GM21723 (cell line): ENCODE results near the gene ENTREP1.

Experiments
- ATAC-seq: cut with Tn5 transposase; IDR thresholded peaks from one replicate; pipeline ENCODE4 v1.9.1; 2021; ENCODE audit warnings: mild to moderate bottlenecking, moderate library complexity; ENCODE audit not compliant: unreplicated experiment

ENTREP1 gene

DNA sequence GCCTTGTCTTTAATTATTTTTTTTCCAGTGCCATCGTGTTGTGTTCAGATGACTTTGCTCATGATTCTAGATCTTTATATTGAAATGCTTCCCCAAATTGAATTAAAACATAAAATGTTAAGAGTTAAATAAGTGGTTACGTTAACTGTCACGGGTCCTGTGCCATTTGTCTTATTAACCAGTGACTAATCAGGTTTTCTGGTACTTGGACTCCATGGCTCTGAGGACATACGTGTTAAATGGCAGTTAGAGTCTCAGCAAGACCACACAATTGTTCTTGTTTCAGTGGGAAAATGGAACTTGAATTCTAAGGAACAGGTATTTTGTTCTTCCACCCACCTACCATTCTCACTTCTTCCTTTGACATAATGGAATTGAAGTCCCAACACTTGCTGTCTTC, 32.8 kb downstream of the ENTREP1 start:
- ATAC-seq, result no peak

DNA sequence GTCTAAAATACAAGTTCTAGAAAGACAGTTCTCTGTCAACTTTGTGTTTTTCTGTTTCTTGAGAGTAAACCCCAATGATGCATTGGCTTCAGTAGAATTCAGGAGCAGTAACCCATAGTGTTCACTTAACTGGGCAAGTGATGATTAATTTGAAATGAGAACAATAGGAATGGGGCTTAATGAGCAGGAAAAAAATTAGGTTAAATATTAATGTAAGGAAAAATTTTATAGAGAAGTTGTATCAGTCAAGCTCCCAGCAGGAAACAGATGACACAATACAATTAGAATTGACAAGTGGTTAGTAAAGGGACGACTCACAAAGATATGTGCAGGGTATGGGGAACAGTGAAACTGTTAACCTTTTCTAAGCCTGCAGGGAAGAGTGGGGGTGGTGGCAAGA, 38.2 kb downstream of the ENTREP1 start:
- ATAC-seq, result no peak

DNA sequence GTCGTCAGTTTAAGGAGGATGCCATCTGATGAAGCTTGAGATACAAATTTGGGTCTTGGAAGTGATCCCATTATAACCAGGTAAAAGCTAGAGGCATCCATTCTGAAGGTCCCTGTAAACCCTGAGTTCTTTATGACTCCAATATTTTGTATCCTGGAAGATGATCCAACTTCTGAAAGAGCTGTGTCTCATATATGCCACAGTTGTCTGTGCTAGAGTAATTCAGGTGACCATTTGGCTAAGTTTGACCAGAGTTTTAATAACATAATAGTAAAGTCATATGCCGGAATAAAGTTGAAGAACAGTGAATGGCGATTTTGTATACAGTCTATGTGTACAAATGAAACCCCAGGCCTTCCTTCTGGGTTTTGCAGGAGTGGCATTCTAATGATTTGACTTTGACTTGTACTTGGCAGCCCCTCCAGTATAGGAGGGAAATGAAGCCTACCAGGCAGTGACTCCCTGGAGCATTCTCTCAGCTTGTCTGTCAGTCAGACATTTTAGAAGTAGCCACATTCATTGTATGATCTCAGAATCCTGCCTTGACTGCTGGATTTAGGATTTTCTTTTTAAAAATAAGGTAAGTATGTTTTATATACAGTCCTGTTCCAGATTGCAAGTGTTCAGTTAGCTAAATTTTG, 39.6 kb downstream of the ENTREP1 start:
- ATAC-seq, result no peak

DNA sequence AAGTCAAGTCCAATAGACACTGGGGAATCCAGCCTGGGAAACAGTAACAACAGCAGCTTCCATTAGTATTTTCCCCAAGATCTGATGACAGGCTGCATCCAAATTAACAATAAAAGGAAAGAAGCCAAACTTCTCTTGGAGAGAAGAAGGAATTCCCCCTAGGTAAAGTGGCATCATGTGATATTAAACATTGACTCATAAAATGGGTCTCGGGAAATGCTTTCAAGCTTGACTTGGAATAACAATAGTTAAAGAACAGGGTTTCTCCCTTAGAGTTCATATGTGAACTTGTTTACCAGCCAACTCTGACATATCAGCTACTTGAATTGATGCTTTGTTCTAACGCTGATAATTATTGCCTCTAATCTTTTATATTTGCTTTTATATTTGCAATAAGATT, 45.4 kb downstream of the ENTREP1 start:
- ATAC-seq, result no peak

DNA sequence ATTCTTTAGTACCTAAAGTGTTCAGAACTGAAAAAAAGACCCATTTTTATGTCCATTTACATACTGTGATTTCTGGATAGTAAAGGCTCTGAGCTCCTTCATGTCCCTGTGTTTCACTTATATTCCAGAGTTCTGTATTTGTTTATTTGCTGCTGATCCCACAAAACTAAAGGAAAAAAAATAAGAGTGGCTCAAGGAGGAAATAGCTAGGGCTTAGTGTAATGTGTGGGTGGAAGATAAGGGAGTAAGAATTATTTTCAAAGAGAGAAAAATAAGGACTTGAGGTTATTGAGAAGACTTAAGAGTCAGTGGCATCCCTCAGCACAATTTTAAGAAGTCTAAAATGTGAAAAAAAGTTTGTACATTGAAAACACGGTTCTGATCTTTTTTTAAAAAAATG, 46.0 kb downstream of the ENTREP1 start:
- ATAC-seq, result no peak

DNA sequence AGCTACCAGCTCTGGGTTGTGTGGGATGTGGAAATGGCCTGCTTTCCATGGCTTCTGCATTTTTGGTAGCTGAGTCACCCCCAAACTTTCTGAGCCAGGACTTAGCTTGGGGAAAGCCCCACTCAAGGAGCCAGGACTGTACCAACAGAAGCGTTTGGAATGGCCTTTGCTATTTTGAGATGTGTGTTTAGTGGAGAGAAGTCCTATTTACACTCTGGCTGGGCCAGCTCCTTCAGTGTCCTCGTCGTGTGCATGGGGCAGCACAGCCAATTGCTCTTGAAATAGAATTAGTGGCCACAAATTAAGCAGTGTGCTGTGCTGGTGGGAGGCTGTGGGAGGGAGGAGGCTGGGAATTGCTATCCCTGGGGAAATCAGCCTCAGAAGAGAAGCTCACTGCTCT, 51.6 kb downstream of the ENTREP1 start:
- ATAC-seq, result no peak

DNA sequence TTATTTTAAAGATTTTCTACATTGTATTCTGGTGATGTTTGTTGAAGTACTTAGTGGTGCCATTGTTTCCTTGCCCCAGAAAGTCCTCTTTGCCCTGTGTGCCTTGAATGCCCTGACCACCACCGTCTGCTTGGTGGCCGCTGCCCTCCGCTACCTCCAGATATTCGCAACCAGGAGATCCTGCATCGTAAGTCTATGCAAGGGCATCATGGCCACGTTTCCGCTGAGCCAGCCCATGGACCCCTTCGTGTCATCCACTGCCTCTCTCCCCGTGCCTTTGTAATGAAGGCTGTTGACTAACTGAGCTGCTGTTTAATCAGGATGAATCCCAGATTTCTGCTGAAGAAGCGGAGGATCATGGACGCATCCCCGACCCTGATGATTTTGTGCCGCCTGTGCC, 52.3 kb downstream of the ENTREP1 start:
- ATAC-seq, result no peak

DNA sequence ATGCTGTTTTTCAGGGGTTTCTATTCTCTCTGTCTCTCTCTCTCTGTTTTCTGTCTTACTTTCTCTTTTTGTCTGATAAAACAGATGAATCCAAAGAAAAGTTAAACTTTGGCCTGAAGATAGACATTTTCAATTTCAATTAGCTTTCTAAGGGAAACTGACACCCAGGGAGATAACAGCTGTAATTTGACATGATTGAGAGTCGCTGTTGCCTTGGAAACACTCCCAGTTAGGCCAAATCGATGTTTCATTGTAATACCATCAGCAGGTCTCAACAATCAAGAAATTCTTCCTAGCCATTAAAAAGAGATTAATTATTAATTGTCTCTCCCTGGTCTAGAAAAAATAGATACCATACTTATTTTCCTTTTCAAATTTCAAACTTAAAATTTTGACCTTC, 53.0 kb downstream of the ENTREP1 start:
- no peak for ATAC-seq

DNA sequence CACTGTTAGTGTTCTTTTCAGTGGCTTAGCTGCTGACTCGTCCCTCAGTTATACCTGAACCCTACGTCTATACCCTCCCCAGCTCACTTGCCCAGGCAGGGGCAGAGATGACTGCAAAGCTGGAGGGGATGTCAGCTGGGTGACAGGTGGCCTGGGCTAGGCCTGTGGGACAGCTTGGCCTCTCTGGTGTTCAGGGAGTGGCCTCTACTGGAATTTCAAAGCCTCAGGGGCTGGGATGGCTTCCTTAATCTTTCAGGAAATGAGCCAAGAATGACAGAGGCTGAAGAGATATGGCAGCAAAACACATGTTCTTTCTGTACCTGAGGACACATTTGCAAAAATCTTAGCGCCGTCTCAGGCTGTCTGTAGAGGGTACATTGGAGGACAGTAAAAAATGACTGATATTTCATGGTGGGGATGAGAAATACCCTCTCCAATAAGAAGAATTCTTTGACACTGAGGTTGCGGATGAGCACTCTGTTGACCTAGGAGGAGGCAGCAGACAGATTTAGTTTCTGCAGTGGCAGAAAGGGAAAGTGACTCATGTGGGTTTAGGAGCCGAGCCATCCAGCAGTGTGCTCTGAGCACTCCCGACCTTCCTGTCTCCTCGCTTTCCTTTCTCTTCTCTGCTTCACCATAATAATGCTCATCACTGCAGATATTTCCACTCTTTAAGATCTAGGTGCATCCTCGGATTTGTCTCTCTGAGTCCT, 54.4 kb downstream of the ENTREP1 start:
- no peak for ATAC-seq

DNA sequence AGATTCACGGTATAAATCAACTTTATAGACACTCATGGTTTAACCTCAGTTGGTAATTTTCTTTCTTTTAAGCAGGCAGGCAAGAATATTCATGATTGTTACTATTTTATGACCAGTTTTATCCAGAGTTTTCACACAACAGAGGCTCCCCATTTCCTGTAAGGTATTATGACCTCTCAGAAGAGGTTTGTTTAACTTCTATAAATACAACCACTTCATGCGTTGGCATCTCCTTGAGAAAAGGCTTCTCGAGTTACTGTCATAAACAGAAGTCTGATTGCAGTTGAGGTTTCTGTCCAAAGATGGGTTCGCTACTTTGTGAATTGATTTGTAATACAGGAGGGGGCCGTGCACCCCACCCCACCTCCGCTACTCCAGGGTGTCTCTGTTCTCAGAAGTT, 55.3 kb downstream of the ENTREP1 start:
- ATAC-seq, result no peak

DNA sequence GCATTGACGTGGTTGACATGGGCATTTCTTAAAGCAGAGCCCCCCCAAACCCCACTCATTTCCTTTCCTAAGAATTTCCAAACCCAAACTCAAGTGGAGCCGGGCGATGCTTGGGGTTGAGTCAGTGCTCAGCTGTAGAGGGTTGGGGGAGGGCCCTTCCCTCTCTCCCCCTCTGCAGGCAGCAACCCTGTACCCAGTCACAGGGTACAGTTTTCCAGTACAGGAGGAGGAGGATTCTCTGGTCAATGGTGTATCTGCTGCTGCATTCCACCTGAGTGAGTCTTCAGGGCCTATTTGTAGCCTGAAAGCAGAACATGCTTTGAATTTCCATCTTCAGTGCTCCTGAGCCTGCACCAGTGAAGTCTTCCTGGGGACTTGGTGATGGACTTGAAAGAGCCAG, 55.8 kb downstream of the ENTREP1 start:
- ATAC-seq, result no peak

DNA sequence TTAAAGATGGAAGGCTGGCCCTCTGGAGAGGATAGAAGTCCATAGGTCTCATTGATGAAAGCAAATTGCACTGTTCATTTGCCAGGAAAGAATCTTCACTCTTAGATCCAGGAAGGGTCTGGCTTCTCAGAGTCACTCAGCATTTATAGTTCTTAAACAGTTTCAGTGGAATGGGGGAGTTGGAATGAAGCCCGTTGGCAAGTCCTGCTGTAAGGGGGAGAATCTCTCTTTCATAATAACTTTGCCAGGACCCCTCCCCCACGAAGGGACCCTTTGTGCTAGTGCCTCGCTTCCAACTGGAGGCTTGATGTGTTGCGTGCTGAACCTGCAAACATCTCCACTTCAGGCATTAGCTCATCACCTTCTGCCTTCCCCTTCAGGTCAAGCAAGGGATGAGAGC, 57.1 kb downstream of the ENTREP1 start:
- no peak for ATAC-seq

DNA sequence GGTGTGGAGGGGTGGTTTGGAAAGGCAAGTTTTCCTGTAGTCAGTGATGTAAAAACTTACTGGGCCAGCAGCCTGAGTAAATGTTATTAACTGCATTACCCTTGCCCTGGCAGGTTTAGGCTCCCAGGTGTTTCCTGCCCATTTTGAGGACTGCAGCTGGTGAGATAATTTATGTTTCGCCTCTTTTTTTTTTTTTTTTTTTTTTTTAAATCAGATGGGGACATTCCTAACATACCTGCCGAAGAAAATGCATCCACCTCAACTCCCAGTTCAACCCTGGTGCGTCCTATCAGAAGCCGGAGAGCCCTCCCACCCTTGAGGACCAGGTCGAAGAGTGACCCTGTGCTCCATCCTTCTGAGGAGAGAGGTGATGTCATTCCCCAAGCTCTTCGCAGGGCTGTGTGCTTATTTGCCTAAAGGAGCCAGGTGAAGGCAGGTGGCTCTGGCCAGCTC, 60.6 kb downstream of the ENTREP1 start:
- no peak for ATAC-seq

DNA sequence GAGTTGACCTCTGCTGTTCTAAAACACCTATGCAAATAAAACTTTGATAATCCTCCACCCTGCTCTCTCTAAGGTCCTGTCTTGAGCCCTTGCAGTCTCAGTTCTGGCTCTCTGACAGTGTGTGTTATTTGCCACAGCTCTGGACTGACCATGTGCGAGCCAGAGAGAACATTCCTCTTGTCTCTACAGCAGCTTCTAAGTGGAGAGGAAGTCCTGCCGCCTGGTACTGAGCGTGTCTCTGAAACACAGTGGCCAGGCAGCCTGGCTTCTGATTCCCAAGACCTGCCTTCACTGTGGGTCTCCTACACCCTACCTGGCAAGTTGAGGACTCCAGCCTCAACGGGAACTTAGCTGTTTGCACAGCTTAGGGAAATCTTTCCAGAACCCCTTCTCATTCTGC, 61.6 kb downstream of the ENTREP1 start:
- no peak for ATAC-seq

DNA sequence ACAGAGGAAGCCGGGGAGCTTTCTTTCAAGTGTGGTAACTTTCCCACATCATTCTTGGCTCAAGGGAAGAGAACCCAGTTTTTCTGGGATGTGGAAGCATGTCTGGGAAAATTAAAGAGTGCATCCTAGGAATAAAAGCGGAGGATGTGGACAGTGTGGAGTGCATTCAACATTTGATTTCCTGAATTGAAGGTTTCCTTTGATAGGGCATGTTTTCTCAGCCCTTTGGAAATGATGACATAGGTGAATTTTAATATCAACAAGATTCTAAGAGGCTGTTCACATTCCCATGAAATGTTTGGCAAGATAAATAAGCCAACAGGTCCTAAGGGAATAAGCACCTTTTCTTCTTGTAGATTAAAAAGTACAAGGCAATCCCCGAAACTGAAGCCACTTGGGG, 63.6 kb downstream of the ENTREP1 start:
- ATAC-seq, result no peak

DNA sequence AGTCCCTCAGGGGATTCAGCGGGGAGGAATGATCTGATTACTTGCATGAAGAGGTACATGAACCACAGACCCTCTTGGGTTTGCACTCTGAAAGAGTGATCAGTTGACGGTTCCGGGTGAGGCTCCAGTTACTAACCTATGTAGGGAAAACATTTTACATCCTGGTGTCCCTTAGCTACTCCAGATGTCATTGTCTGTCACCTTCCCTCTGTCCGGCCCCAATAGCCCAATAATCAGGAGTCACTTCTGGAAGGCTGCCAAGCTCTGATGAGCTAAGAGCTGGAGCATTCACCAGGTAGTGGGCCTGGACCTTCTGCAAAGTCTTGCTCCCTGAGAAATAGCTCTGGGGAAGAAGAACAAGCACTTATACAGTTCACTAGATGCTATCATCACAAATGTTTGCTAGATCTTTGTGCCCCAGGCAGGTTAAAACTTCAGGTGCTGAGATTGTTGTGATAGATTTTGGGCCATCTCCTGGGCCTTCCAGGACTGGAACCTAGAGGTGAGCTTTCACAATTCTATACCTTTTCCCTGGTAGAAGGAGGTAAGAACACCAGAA, 64.5 kb downstream of the ENTREP1 start:
- no peak for ATAC-seq

DNA sequence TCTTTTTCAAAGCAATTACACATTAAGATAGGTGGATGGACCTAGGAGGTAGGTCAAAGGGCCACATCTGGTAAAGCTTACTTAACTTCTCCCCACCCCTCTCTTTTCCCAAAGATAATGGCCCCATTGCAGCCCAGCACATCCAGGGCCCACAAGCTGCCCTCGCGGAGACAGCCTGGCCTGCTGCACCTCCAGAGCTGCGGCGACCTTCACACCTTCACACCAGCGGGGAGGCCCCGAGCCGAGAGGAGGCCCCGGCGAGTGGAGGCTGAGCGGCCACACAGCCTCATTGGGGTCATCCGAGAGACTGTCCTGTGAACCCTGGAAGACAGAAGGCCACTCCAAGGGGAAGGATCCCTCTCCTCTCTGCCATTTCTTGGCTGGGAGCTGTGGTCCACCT, 66.5 kb downstream of the ENTREP1 start:
- no peak for ATAC-seq

DNA sequence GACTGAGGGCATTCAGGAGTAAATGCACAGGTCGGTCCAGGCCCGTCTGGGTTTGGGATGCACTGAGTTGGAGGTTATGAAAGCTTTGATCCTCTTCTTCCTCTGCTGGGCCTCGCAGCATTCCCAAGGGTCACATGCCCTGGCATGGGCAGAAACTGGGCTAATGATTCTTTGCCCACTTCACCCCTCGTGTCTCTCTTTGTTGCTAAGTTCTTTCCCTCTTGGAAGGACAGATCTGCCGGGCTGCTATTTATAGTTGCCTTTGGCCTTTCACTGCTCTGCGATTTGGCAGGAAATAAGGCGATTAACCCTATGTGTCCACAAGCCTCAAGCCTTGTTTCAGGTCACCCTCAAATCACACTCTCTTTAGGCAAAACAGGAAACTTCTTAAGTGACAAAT, 66.9 kb downstream of the ENTREP1 start:
- no peak for ATAC-seq

DNA sequence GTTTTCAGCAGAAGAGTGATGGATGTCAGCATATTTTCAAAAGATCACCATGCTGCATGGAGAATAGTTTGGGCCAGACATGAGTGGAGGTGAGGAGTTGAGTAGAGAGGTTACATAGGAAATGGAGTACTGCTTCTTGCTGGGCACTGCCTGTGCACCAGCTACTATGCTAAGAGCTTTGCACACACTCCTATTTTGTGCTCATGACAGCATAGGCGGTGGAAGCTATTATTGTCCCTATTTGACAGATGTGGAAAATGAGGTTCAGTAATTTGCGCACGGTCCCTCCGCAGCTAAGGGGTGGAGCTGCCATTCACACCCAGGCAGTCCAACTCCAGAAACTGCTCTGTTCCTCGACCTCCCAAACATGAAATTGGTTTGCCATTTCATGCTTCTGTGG, 67.8 kb downstream of the ENTREP1 start:
- ATAC-seq, result no peak

DNA sequence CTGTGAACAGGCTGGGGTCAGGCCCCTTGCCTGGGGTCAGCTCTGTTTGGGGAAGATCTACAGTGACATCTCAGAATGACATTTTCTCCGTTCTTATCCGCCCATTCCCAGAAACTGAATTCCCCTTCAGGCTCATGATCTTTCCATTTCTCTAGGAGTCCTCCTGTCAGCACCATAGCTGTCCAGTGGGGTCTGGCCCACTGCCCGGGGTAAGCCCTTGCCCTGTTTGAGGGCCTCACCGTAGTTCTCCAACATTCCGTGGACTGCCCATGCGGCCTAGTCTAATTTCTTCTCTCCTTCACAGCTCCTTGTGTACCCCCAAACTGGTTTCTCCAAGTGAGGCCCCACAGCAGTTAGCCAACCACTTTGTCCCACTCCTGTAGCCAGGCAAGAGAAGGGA, 68.4 kb downstream of the ENTREP1 start:
- ATAC-seq, result no peak

DNA sequence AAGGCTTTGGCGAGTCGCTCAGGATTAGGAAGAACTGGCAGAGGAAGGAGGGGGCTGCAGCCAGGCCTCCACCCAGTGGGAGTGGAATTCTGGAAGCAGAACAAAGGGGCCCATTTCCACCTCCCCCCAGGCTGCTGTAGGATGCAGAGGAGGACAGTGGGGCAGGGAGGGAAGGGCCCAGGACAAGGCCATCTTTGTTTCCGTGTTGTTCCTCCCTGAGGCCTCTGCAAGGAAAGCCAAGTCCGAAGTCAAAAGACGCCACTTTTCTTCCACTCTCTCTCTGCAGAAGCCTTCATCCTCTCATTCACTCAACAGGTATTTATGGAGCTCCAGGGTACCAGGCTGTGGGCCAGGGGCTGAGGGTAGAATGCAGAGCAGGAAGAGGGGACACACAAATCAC, 70.7 kb downstream of the ENTREP1 start:
- no peak for ATAC-seq

DNA sequence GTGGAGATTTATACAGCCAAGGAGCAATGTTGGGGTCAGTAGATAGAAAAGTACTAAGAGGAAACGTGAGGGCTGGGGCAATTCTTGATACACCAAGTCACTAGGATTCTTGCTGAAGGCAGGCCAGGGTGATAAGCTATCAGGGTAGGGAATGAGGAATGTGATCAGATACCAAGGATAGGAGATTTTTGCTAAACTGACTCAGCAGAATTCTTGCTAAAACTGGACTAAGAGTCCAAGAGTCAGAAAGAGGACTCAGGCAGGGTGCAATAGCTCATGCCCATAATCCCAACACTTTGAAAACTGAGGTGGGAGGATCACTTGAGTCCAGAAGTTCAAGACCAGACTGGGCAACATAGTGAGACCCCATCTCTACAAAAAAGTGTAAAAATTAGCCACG, 71.7 kb downstream of the ENTREP1 start:
- ATAC-seq, result no peak
